ENCODE measurements around the gene TMEM98. TPM values are rescaled to one million over a fixed set of nuclear protein-coding genes. Genes with fewer than 3 reads are reported as not detected.
A peak's percentile ranks its signal among the peaks of the same experiment; 100 is the strongest.
"Not testable (repeated sequence)": the region's sequence is repeated elsewhere in the genome, so short reads cannot be mapped to it uniquely, and the experiment has no call there.

TMEM98 gene, protein sequence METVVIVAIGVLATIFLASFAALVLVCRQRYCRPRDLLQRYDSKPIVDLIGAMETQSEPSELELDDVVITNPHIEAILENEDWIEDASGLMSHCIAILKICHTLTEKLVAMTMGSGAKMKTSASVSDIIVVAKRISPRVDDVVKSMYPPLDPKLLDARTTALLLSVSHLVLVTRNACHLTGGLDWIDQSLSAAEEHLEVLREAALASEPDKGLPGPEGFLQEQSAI
- 36.2 and 42.4 TPM in 2 replicates for total RNA-seq

DNA sequence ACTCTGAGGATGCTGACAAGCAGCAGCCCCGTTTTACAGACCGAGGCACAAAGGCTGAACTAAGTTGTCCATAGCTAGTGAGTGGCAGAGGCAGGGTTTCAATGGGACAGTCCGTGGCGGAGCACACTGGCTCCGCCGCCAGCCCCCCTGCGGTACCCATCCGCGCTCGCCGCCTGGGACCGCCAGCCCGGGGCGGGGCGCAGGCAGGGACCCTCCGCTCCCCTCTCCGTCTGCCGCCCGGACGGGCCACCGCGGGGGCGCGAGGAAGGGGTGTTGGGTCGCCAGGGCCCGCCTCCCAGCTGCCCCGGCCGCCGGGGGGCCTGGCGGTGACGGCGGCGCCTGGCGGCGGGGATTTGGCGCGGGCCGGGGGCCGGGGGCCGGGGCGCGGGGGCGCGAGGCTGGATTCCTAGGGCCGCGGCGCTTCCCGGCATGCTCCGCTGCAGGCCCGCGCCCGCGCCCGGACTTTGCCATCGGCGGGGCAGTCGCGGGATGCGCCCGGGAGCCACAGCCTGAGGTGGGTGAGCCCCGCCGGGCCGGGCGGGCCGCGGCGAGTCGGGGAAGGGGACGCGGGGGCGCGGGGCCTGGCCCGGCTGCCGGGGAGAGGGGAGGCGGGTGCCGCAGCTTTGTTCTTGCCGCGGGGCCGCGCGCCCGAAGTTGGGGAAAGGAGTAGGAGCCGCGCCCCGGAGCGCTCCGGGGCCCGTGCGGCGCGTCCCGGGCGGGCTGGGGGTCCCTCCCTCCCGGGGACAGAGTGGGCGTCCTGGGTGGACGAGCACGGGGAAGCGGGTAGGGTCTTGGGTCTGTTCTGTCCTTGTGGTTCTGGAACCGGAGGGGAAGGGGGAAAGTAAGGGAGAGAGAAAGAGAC, at the start of gene TMEM98:
Gene TMEM98 (plus strand): TSS at position 430 of the 862 bp plus-strand sequence. CDS start 3,376 bp downstream, outside the sequence.
- peak; percentile 46 for DNase-seq

GRCh38 chr17:32878211-32878610, 49.7 kb upstream of the TMEM98 start:
- DNase-seq: no peak

DNA sequence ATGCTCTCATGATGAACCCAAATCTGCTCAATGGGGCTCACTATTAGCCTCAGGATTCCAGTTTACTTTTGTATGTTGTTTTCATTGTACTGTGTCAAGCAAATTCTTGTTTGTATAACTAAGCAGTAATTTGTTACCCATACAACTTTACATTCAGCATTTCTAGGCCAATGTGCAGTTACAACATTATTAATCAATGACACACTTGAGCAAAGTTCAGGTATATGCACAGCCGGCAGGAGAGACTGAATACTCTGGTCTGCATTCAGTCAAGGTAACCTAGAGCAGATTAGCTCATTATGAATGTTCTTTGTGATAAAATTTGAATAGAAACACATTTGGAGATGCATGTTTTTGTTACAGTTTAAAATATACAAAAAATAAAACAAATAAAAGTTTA, 48.8 kb upstream of the TMEM98 start:
- no peak for DNase-seq

DNA sequence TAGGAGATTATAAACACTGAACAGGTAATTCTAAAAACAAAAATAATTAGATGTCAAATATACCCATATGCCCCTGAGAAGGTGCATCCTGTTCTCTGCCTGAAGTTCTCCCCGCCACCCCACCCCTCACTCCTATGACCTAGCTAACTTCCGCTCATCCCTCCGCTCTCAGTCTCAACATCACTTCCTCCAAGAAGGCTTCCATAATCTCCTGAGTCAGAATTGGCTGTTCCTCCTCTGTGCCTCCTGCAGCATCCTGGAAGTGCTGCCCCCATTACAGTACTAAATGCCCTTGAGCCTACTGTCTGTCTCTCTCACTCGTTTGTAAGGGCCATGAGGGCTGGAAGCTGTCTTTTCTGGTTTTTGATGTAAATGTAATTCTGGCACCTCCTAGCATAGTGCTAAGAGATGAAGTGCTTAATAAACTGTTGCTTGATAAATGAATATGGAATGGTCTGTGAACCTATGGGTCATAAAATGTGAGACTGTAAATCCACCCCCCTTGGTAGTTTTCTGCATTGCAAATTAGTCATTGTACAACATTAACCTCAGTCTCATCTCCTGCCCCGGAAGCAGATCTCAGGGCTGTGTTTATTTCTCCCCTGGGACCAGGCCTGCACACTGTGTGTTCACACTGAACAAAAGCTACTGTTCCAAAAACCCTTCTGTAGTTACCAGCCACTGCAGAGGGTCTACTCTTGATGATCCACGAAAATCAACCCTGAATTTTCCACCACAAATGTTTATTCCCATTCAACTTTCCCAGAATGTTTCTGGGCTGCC, 47.1 kb upstream of the TMEM98 start:
- DNase-seq: no peak

GRCh38 chr17:32882029-32882428, 45.9 kb upstream of the TMEM98 start:
- DNase-seq: no peak

DNA sequence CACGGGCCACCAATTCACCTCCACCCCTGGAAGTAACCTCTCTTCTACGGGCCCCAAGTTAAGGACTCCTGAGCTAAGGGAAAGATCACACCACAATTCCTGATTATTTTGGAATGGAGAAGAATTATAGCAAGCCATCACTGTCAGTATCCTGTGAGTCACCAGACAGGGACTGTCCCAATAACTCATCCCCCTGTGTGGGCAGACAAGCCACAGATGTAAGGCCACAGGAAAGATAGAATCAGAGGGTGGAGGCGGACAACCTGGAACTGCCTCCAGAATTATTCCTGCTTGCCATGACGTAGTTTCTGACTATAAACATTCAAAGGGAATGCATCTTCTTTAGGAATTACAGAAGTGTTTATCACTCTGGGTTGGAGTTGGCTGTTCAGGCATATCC, 45.2 kb upstream of the TMEM98 start:
- no peak for DNase-seq

DNA sequence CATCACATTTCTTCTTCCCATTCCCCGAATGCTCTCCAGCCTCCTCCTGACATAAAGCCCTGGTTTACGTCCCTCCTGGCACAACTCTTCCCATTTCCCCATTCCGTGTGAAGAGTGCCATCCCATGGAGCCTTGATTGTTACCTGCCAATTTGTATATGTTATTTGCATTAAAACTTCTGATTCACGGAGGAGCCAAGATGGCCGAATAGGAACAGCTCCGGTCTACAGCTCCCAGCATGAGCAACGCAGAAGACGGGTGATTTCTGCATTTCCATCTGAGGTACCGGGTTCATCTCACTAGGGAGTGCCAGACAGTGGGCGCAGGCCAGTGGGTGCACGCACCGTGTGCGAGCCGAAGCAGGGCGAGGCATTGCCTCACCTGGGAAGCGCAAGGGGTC, 41.0 kb upstream of the TMEM98 start:
- DNase-seq: not testable (repeated sequence)

DNA sequence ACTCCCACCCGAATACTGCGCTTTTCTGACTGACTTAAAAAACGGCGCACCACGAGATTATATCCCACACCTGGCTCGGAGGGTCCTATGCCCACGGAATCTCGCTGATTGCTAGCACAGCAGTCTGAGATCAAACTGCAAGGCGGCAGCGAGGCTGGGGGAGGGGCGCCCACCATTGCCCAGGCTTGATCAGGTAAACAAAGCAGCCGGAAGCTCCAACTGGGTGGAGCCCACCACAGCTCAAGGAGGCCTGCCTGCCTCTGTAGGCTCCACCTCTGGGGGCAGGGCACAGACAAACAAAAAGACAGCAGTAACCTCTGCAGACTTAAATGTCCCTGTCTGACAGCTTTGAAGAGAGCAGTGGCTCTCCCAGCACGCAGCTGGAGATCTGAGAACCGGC, 40.5 kb upstream of the TMEM98 start:
- not testable (repeated sequence) for DNase-seq

GRCh38 chr17:32894245-32894644, 33.7 kb upstream of the TMEM98 start:
- peak; percentile 26 for DNase-seq

DNA sequence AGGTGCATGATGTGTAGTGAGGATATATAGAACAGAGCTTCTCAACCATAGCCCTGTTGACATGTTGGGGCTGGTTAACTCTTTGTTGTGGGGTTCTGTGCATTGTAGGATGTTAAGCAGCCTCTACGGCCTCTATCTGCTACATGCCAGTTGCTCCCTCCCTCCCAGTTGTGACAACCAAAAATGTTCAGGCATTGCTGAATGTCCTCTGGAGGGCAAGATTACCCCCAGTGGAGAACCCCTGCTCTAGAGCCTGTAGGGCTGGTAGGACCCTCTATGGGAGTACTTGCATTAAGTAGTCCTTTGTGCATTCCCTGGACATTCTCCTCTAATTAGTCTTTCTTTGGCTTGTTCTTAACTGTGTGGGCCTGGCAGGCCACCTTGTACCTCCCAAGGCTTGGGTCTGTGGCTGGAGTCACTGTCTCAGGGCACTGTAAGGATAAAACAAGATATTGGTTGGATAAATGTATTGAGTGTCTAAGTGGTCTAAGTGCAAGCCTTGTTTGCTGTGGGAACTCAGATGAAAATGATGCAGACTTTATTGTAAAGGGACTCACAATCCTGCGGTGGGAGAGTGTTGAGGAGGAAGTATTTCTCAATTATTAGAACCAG, 31.2 kb upstream of the TMEM98 start:
- DNase-seq: no peak

DNA sequence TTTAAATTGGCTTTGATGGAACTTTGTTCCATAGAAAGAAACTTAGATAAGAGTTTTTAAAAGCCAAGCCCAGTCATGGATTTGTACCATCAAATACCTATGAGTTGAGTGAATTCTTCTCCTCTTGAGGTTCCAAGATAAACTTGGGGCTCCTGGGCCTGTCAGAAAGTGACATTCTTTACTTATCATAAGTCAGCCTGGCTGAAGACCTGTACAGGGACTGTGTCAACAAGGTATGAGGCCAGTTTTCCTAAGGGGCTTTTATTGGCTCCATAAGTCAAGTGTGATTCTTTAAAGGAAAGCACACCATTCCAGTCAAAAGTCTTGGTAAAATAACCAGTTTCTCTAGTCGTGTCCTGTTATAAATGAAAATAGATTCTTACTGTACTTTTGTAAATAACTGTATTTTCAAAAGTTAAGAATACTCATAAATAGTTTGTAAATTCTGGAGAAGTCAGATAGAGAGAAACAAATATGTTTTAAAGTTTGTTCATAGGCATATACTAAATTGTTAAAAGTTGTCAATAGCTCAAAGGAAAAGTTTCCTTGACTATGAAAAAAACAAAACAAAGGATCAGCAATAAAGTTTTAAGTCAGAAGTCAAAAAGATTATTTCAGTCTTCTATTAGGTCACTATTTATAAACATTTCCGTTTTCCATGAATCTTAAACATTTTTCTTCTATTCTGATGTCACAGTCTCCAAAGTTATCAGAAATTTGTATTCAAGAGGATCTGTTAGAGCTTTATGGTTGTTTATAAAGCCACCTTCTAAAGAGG, 28.5 kb upstream of the TMEM98 start:
- no peak for DNase-seq

DNA sequence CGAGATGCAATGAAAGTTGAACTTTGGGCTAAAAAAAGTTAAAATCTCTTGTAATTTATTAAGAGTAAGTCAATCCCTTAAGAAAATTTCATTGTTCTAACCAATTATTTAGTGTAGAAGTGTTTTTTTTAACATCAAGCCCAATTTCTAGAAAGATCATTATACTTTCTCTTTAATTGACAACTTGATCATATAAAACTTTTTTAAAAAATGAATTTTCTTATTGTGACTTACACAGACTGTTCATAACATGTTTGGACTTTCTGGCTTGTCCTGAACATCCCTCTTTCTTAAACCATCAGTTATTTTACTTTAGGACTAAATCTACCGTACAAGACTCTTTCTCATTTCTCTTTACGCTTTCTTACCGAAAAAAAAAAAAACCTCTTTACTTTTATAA, 26.2 kb upstream of the TMEM98 start:
- DNase-seq: no peak

DNA sequence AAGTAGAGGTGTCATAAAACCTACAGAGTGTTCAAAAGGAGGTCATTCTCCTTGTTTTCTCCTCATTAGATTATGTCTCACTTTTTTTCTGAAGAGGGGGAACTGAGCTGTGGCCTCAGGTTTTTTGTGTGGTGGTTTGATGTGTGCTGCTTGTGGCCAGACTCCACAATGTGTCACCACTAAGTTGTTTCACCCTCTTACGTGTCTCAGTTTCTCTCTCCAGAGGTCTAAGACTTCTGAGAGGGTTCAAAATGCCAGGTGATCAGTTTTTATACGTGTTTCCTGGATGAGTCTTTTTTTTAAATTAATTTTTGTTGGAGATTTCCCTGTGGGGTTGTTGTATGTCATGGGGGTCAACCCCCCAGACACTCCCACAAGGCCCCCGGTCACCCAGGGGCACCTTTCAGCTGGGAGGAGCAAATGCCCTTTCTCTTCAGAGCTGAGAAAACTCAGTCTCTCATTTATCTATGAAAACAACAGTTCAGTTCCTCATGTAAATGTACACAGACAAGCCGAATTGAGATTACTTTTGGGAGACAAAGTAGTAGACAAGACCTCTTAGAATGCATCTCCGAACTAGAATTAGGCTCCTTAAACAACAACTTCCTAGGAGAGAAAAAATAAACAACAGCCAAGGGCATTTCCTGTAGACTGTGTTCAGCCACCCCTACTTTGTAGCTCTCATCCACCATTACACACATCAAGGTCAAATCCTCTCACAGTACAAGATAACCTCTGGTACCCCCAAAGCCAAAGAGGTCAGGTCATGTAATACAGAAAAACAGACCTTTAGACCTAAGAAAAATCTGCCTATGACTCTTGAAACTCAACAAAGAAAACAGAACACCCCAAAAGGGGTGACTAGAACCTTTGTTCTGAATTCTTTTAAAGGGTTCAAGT, 23.9 kb upstream of the TMEM98 start:
- no peak for DNase-seq

GRCh38 chr17:32904891-32905290, 23.1 kb upstream of the TMEM98 start:
- DNase-seq: no peak

DNA sequence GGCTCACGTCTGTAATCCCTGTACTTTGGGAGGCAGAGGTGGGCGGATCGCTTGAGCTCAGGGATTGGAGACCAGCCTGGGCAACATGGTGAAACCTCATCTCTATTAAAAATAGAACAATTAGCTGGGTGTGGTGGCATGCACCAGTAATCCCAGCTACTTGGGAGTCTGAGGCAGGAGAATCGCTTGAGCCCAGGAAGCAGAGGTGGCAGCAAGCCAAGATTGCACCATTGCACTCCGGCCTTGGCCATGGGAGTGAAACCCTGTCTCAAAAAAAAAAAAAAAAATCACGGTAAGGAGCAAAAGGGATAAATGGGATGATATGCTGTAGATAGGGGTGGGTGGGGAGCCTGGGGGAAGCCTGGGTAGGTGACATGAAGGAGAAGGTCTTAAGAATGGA, 20.4 kb upstream of the TMEM98 start:
- DNase-seq: no peak

DNA sequence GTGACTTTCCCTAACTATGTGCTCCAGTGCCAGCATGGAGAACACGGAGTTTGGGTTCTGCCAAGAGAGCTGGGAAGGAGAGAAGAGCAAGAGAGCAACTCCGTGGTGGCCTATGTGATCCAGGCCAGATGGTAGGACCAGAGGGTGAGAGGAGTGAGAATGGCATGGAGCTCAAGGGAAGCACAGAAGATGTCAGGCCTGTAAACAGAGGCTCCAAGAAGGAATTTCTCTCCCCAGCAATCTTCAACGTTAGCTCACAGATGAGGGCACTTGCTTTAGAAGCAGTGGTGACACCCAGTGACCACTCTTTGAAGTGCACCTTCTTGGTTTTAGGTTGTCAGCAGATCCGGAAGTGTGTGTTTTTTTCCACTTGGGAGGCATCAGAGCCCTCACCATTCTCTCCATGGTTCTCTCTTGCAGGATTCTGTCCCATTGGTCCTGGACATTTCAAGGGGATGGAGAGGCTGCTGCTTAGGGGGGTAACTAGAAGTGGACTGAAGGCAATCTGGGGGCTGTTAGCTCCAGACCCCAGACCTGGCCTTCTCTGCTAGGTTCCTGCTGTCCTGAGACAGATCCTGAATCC, 18.1 kb upstream of the TMEM98 start:
- peak; percentile 94 for DNase-seq

DNA sequence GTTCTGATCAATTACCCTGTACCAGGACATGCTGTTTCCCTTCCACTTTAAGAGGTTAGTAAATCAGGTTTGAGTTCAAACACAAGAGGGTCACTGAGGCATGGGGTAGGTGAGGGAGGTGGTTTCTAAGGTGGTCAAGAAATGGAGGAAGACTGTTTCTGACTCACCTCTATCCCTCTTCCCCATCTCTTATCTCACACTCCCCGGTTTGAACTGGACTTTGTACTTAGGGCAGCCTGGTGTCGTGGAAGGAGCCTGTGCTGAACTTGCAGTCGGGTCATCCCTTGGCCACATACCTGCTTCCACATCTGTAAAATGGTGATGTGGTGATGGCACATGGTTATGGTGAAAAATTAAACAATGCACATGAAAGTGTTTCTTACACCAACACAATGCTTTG, 17.2 kb upstream of the TMEM98 start:
- no peak for DNase-seq

DNA sequence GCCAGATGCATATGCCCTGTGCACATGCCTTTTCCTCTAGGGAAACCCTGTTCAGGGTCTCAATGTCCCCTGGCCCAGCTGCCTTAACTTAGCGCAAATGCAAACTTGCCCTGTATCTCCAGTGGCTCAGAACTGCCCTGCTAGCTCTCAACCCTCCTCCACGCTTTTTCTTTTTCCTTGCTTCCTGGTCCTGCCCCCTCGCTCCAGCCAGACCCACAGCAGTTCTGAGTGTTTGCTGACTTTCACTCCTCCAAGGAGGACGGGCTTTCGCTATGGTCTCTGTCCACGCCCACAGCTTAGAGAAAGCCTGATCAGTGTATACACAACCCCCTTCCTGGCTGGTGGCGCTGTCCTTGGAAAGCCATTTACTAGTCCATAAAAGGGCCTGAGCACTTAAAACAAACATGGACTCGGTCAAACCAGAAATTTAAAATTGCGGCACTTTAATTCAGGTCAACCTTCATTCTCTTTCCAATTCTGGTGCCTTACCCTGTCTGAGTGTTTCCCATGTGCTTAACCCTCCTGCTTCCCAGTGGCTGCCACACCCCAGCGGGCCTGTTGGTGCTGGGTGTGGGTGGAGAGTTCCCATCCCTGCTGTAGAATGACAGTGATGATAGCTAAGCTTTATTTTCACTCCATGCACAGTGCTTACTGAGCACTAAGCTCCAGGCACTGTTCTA, 15.6 kb upstream of the TMEM98 start:
- DNase-seq: peak; percentile 48

DNA sequence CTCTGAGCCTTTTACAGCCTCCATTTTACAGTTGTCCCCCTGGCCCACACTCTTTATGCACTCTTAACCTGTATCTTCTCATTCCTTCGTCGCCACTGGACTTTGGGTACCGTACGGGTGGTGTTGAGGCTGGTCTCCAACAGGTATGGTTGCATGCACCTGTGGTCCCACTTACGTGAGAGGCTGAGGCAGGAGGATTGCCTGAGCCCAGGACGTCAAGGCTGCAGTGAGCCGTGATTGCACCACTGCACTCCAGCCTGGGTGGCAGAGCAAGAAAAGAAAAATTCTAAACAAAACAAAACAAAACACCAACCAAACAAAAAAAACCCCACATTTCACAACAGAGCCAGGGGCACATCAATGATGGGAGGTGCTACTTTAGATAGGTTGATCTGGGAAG, 14.4 kb upstream of the TMEM98 start:
- DNase-seq: no peak

DNA sequence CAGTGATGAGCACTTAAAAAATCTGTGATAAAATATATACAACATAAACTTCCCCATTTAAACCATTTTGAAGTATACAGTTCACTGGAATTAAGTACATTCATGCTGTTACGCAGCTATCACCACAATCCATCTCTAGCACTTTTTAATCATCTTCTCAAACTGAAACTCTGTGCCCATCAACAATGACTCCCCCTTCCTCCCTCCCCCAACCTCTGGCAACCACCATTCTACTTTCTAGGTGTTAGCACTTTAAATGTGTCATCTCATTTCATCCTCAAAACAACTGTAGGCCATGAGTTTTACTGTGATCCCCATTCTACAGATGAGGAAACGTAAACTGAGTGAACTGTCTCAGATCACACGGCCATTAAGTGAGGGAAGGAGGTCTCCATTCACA, 13.8 kb upstream of the TMEM98 start:
- DNase-seq: no peak

Measured in dermis blood vessel endothelial cell (primary cell).